GM23338 (cell line): ENCODE measurements around the gene TNFRSF6B. TPM values are rescaled to one million over a fixed set of nuclear protein-coding genes. Genes with fewer than 3 reads are reported as not detected.

ENCODE experiments used
- ATAC-seq: fragments of 200-7000 bp; cut with Tn5 transposase; 3 replicates; pipeline ENCODE4 v1.9.1; 2020
- DNase-seq: peaks from one replicate; pipeline ENCODE4 v3.0.0-alpha.2; 2015; ENCODE audit warnings: low spot score
- H2AFZ ChIP-seq: fragments of 200-600 bp; sonication (generic); 2 replicates; pipeline ENCODE4 v1.8.0; 2016; ENCODE audit warnings: antibody characterized with exemption, mild to moderate bottlenecking, moderate library complexity
- H3F3A ChIP-seq: fragments of 200-600 bp; sonication (generic); replicated peaks from 2 replicates; pipeline ENCODE4 v1.8.0; 2017; ENCODE audit warnings: antibody characterized with exemption, mixed run types, low read depth
- H3K27ac ChIP-seq: fragments of 200-600 bp; sonication (generic); 2 replicates; pipeline ENCODE4 v1.6.1; 2016; ENCODE audit warnings: low read depth
- H3K27me3 ChIP-seq: fragments of 200-600 bp; sonication (generic); 2 replicates; pipeline ENCODE4 v1.8.0; 2016; ENCODE audit warnings: mild to moderate bottlenecking, mixed run types, moderate library complexity; ENCODE audit not compliant: insufficient read depth
- H3K36me3 ChIP-seq: fragments of 200-600 bp; sonication (generic); 2 replicates; pipeline ENCODE4 v1.8.0; 2016; ENCODE audit warnings: mild to moderate bottlenecking; ENCODE audit not compliant: insufficient read depth
- H3K4me1 ChIP-seq: fragments of 200-600 bp; sonication (generic); 2 replicates; pipeline ENCODE4 v1.8.0; 2016; ENCODE audit warnings: mild to moderate bottlenecking, moderate library complexity; ENCODE audit not compliant: insufficient read depth
- H3K4me2 ChIP-seq: fragments of 200-600 bp; sonication (generic); 2 replicates; pipeline ENCODE4 v1.7.1; 2017; ENCODE audit warnings: mixed run types
- H3K4me3 ChIP-seq: fragments of 200-600 bp; sonication (generic); 2 replicates; pipeline ENCODE4 v1.6.1; 2016; ENCODE audit warnings: mixed run types
- H3K79me2 ChIP-seq: fragments of 200-600 bp; sonication (generic); replicated peaks from 2 replicates; pipeline ENCODE4 v1.8.0; 2017; ENCODE audit warnings: mild to moderate bottlenecking; ENCODE audit not compliant: insufficient read depth
- H3K9me2 ChIP-seq: fragments of 200-600 bp; sonication (generic); 2 replicates; pipeline ENCODE4 v1.8.0; 2017; ENCODE audit not compliant: insufficient read depth
- H4K20me1 ChIP-seq: fragments of 200-600 bp; sonication (generic); replicated peaks from 2 replicates; pipeline ENCODE4 v1.8.0; 2017; ENCODE audit warnings: mild to moderate bottlenecking; ENCODE audit not compliant: insufficient read depth
- H3K27ac Mint-ChIP-seq: 2 replicates; pipeline ENCODE4 v1.8.0; 2020; ENCODE audit warnings: inconsistent platforms, mild to moderate bottlenecking, moderate library complexity, mixed read lengths
- H3K27me3 Mint-ChIP-seq: 3 replicates; pipeline ENCODE4 v1.8.0; 2022; ENCODE audit warnings: low read depth, mild to moderate bottlenecking, moderate library complexity, mixed read lengths, inconsistent platforms; ENCODE audit not compliant: insufficient read depth, poor library complexity
- H3K36me3 Mint-ChIP-seq: 3 replicates; pipeline ENCODE4 v1.8.0; 2021; ENCODE audit warnings: low read depth, mild to moderate bottlenecking, inconsistent platforms, moderate library complexity, mixed read lengths
- H3K4me1 Mint-ChIP-seq: 3 replicates; pipeline ENCODE4 v1.8.0; 2020; ENCODE audit warnings: mild to moderate bottlenecking, inconsistent platforms, mixed read lengths
- H3K4me3 Mint-ChIP-seq: 3 replicates; pipeline ENCODE4 v1.8.0; 2021; ENCODE audit warnings: moderate library complexity, mild to moderate bottlenecking, inconsistent platforms, mixed read lengths
- H3K9me3 Mint-ChIP-seq: 3 replicates; pipeline ENCODE4 v1.8.0; 2020; ENCODE audit warnings: moderate library complexity, mild to moderate bottlenecking, inconsistent platforms, mixed read lengths
- CREB1 ChIP-seq: fragments of 250-450 bp; sonication (Bioruptor Pico); IDR thresholded peaks from 2 replicates; pipeline ENCODE4 v1.5.0; 2020; ENCODE audit warnings: low read depth, mild to moderate bottlenecking, moderate library complexity
- EZH2 ChIP-seq: fragments of 200-600 bp; sonication (generic); IDR thresholded peaks from one replicate; pipeline ENCODE4 v1.8.0; 2017; ENCODE audit warnings: antibody characterized with exemption, mild to moderate bottlenecking, low read depth; ENCODE audit not compliant: unreplicated experiment
- EZH2phosphoT487 ChIP-seq: fragments of 200-600 bp; sonication (generic); IDR thresholded peaks from one replicate; pipeline ENCODE4 v1.8.1; 2018; ENCODE audit warnings: antibody characterized with exemption; ENCODE audit not compliant: unreplicated experiment
- JUNB ChIP-seq: IDR thresholded peaks from one replicate; pipeline ENCODE4 v1.6.1; 2016; ENCODE audit warnings: antibody characterized with exemption; ENCODE audit not compliant: unreplicated experiment
- NANOG ChIP-seq: IDR thresholded peaks from 2 replicates; pipeline ENCODE4 v1.6.1; 2016; ENCODE audit warnings: antibody characterized with exemption, borderline replicate concordance
- POLR2AphosphoS5 ChIP-seq: IDR thresholded peaks from 2 replicates; pipeline ENCODE4 v1.6.1; 2016; ENCODE audit warnings: antibody characterized with exemption, low read depth
- STAT1 ChIP-seq: IDR thresholded peaks from one replicate; pipeline ENCODE4 v1.6.1; 2016; ENCODE audit warnings: antibody characterized with exemption; ENCODE audit not compliant: unreplicated experiment
- ZNF114 ChIP-seq: fragments of 250-450 bp; sonication (Bioruptor Pico); IDR thresholded peaks from 2 replicates; pipeline ENCODE4 v1.5.0; 2020; ENCODE audit warnings: mild to moderate bottlenecking, moderate library complexity
- ZNF331 ChIP-seq: fragments of 250-450 bp; sonication (Bioruptor Pico); IDR thresholded peaks from 2 replicates; pipeline ENCODE4 v1.5.0; 2020; ENCODE audit warnings: low read depth, mild to moderate bottlenecking, moderate library complexity
- polyA plus RNA-seq: library from polyadenylated mRNA; unstranded; fragments of >200 nt; fragmentation: Nextera tagmentation; extraction: Ambion mirVana; gene quantifications from 2 replicates; pipeline ENCODE4 v1.2.1, GENCODE V29; 2016
- total RNA-seq: library from RNA; depleted of rRNA; stranded (reverse); fragments of >200 nt; shearing (Covaris generic); gene quantifications from 2 replicates; pipeline ENCODE4 v1.2.3, GENCODE V29; 2014
- TF ChIP-seq, protein P1 (sequence below): IDR thresholded peaks from one replicate; pipeline ENCODE4 v1.6.1; 2018; ENCODE audit warnings: antibody characterized with exemption; ENCODE audit not compliant: unreplicated experiment
- TF ChIP-seq, protein P2 (sequence below): fragments of 250-450 bp; sonication (Bioruptor Pico); IDR thresholded peaks from 2 replicates; pipeline ENCODE4 v1.5.0; 2020; ENCODE audit warnings: mild to moderate bottlenecking, moderate library complexity
- TF ChIP-seq, protein P3 (sequence below): IDR thresholded peaks from 2 replicates; pipeline ENCODE4 v1.6.1; 2016; ENCODE audit warnings: antibody characterized with exemption
- TF ChIP-seq, protein P4 (sequence below), 2 experiments: fragments of 200-600 bp in 1 of 2; sonication (generic) in 1 of 2; conservative IDR thresholded peaks; 2 replicates each; pipeline versions ENCODE4 v1.5.1 to v1.6.1; 2016 to 2017; ENCODE audit warnings: antibody characterized with exemption in 2 of 2, low read depth in 2 of 2, mild to moderate bottlenecking in 2 of 2, moderate library complexity in 1 of 2

Gene TNFRSF6B
- total and polyA plus RNA-seq, 2 experiments from 2014 or later: 0.28 TPM; not detected in 1

DNA sequence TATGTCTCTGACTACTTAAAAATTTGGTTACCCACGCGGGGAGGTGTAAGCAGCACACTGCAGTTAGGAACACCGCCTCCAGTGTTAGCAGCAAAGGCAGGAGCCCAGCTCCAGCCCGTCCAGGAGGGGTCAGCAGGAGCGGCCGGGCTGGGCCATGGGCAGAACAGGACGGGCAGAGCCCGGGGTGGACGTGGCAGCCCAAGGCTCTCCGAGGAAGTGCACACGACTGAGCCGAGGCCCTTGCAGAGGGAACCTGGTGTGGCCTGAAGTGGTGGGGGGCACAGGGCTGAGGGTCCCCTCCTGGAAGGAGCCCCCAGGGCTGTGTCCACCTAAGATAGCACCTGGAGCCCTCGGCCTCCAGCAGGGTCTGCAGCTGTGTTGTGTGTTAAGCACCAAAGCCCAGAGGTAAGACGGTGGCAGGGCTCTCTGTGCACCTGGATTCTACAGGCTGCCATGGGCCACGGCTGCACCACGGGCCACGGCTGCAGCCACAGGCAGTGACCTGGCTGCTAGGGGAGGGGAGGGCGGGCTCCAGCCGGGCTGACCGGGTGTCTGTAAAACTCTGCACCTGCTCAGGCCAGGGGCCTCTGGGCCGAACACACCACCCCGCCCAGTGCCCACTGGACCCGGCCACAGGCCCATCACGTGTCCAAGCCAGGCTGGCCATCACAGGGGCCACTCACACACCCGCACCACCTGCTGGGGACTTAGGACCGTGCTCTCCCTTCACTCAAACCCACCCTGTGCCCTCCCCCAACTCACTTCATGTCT is 49.7 kb downstream of the TNFRSF6B start:
- peaks cover 22% of the 10 kb centered on the region for H3F3A ChIP-seq
- TF ChIP-seq, protein P1, sequence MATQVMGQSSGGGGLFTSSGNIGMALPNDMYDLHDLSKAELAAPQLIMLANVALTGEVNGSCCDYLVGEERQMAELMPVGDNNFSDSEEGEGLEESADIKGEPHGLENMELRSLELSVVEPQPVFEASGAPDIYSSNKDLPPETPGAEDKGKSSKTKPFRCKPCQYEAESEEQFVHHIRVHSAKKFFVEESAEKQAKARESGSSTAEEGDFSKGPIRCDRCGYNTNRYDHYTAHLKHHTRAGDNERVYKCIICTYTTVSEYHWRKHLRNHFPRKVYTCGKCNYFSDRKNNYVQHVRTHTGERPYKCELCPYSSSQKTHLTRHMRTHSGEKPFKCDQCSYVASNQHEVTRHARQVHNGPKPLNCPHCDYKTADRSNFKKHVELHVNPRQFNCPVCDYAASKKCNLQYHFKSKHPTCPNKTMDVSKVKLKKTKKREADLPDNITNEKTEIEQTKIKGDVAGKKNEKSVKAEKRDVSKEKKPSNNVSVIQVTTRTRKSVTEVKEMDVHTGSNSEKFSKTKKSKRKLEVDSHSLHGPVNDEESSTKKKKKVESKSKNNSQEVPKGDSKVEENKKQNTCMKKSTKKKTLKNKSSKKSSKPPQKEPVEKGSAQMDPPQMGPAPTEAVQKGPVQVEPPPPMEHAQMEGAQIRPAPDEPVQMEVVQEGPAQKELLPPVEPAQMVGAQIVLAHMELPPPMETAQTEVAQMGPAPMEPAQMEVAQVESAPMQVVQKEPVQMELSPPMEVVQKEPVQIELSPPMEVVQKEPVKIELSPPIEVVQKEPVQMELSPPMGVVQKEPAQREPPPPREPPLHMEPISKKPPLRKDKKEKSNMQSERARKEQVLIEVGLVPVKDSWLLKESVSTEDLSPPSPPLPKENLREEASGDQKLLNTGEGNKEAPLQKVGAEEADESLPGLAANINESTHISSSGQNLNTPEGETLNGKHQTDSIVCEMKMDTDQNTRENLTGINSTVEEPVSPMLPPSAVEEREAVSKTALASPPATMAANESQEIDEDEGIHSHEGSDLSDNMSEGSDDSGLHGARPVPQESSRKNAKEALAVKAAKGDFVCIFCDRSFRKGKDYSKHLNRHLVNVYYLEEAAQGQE: no peak
- no peak for TF ChIP-seq CREB1 (CRISPR knock-in tag)
- TF ChIP-seq, protein P2, sequence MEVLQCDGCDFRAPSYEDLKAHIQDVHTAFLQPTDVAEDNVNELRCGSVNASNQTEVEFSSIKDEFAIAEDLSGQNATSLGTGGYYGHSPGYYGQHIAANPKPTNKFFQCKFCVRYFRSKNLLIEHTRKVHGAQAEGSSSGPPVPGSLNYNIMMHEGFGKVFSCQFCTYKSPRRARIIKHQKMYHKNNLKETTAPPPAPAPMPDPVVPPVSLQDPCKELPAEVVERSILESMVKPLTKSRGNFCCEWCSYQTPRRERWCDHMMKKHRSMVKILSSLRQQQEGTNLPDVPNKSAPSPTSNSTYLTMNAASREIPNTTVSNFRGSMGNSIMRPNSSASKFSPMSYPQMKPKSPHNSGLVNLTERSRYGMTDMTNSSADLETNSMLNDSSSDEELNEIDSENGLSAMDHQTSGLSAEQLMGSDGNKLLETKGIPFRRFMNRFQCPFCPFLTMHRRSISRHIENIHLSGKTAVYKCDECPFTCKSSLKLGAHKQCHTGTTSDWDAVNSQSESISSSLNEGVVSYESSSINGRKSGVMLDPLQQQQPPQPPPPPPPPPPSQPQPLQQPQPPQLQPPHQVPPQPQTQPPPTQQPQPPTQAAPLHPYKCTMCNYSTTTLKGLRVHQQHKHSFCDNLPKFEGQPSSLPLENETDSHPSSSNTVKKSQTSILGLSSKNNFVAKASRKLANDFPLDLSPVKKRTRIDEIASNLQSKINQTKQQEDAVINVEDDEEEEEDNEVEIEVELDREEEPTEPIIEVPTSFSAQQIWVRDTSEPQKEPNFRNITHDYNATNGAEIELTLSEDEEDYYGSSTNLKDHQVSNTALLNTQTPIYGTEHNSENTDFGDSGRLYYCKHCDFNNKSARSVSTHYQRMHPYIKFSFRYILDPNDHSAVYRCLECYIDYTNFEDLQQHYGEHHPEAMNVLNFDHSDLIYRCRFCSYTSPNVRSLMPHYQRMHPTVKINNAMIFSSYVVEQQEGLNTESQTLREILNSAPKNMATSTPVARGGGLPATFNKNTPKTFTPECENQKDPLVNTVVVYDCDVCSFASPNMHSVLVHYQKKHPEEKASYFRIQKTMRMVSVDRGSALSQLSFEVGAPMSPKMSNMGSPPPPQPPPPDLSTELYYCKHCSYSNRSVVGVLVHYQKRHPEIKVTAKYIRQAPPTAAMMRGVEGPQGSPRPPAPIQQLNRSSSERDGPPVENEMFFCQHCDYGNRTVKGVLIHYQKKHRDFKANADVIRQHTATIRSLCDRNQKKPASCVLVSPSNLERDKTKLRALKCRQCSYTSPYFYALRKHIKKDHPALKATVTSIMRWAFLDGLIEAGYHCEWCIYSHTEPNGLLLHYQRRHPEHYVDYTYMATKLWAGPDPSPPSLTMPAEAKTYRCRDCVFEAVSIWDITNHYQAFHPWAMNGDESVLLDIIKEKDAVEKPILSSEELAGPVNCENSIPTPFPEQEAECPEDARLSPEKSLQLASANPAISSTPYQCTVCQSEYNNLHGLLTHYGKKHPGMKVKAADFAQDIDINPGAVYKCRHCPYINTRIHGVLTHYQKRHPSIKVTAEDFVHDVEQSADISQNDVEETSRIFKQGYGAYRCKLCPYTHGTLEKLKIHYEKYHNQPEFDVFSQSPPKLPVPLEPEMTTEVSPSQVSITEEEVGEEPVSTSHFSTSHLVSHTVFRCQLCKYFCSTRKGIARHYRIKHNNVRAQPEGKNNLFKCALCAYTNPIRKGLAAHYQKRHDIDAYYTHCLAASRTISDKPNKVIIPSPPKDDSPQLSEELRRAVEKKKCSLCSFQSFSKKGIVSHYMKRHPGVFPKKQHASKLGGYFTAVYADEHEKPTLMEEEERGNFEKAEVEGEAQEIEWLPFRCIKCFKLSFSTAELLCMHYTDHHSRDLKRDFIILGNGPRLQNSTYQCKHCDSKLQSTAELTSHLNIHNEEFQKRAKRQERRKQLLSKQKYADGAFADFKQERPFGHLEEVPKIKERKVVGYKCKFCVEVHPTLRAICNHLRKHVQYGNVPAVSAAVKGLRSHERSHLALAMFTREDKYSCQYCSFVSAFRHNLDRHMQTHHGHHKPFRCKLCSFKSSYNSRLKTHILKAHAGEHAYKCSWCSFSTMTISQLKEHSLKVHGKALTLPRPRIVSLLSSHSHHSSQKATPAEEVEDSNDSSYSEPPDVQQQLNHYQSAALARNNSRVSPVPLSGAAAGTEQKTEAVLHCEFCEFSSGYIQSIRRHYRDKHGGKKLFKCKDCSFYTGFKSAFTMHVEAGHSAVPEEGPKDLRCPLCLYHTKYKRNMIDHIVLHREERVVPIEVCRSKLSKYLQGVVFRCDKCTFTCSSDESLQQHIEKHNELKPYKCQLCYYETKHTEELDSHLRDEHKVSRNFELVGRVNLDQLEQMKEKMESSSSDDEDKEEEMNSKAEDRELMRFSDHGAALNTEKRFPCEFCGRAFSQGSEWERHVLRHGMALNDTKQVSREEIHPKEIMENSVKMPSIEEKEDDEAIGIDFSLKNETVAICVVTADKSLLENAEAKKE (CRISPR knock-in tag): no peak
- no peak for TF ChIP-seq EZH2phosphoT487
- TF ChIP-seq, protein P3, sequence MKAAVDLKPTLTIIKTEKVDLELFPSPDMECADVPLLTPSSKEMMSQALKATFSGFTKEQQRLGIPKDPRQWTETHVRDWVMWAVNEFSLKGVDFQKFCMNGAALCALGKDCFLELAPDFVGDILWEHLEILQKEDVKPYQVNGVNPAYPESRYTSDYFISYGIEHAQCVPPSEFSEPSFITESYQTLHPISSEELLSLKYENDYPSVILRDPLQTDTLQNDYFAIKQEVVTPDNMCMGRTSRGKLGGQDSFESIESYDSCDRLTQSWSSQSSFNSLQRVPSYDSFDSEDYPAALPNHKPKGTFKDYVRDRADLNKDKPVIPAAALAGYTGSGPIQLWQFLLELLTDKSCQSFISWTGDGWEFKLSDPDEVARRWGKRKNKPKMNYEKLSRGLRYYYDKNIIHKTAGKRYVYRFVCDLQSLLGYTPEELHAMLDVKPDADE: no peak
- TF ChIP-seq, protein P4, sequence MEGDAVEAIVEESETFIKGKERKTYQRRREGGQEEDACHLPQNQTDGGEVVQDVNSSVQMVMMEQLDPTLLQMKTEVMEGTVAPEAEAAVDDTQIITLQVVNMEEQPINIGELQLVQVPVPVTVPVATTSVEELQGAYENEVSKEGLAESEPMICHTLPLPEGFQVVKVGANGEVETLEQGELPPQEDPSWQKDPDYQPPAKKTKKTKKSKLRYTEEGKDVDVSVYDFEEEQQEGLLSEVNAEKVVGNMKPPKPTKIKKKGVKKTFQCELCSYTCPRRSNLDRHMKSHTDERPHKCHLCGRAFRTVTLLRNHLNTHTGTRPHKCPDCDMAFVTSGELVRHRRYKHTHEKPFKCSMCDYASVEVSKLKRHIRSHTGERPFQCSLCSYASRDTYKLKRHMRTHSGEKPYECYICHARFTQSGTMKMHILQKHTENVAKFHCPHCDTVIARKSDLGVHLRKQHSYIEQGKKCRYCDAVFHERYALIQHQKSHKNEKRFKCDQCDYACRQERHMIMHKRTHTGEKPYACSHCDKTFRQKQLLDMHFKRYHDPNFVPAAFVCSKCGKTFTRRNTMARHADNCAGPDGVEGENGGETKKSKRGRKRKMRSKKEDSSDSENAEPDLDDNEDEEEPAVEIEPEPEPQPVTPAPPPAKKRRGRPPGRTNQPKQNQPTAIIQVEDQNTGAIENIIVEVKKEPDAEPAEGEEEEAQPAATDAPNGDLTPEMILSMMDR (conservative IDR thresholded peaks at IDR 0.05; ENCODE audit: low read depth in 2 of 2): no peak
- no peak for TF ChIP-seq STAT1
- no peak for TF ChIP-seq NANOG
- no peak for TF ChIP-seq JUNB
- no peak for TF ChIP-seq ZNF114 (CRISPR knock-in tag)
- no peak for TF ChIP-seq EZH2
- no peak for TF ChIP-seq POLR2AphosphoS5
- TF ChIP-seq ZNF331 (CRISPR knock-in tag): no peak
- H3K9me3 Mint-ChIP-seq: no peaks in the 10 kb centered on the region; the same call in 2 of the 3 replicates
- no peak for DNase-seq
- H3K27me3 ChIP-seq: no peaks in the 10 kb centered on the region
- H3K4me3 ChIP-seq: no peak overlapping the region
- H3K4me1 Mint-ChIP-seq: peaks cover 2% of the 10 kb centered on the region; the same call in 2 of the 3 replicates
- H3K4me3 Mint-ChIP-seq: no peak overlapping the region
- H3K9me2 ChIP-seq: no peaks in the 10 kb centered on the region
- H3K79me2 ChIP-seq: no peaks in the 10 kb centered on the region
- H3K27ac ChIP-seq: no peak overlapping the region
- H3K27ac Mint-ChIP-seq: no peak overlapping the region; the same call in 1 of the 2 replicates
- H2AFZ ChIP-seq: no peak overlapping the region
- peaks cover 3% of the 10 kb centered on the region for H3K27me3 Mint-ChIP-seq
- no peak for ATAC-seq
- no peak overlapping the region for H3K4me2 ChIP-seq
- H3K36me3 ChIP-seq: no peaks in the 10 kb centered on the region
- H3K36me3 Mint-ChIP-seq: peaks cover 8% of the 10 kb centered on the region
- H3K4me1 ChIP-seq: peaks cover 6% of the 10 kb centered on the region; the same call in 1 of the 2 replicates
- H4K20me1 ChIP-seq: no peaks in the 10 kb centered on the region
